Natural killer cell treated with Interleukin-12 subunit alpha and Interleukin-12 subunit beta and Interleukin-15 and Interleukin-18, amount 100 ng/mL, for 72 hours (primary cell): ENCODE measurements around the gene RUFY1. TPM values are rescaled to one million over a fixed set of nuclear protein-coding genes. Genes with fewer than 3 reads are reported as not detected.
"Not testable (repeated sequence)": the region's sequence is repeated elsewhere in the genome, so short reads cannot be mapped to it uniquely, and the experiment has no call there.

ENCODE experiments used
- ATAC-seq, 2 donors: fragments of 150-1000 bp; cut with Tn5 transposase in 1 of 2; sonication (Bioruptor Pico), chemical (Tn5 transposase) in 1 of 2; 2 replicates each; pipeline ENCODE4 v1.10.0; 2021
- DNase-seq: peaks from one replicate; pipeline ENCODE4 v3.0.0; 2022; ENCODE audit warnings: low spot score
- H3K27ac Mint-ChIP-seq, 2 donors: 1 replicate in 1 of 2; 2 replicates in 1 of 2; pipeline ENCODE4 v1.8.0; 2022; ENCODE audit warnings: mixed read lengths in 2 of 2, mild to moderate bottlenecking in 1 of 2, moderate library complexity in 1 of 2
- H3K27me3 Mint-ChIP-seq, 2 donors: 1 replicate in 1 of 2; 2 replicates in 1 of 2; pipeline ENCODE4 v1.8.0; 2022; ENCODE audit warnings: mixed read lengths in 2 of 2
- H3K36me3 Mint-ChIP-seq: one replicate; pipeline ENCODE4 v1.8.0; 2022; ENCODE audit warnings: mixed read lengths
- H3K4me1 Mint-ChIP-seq, 2 donors: 1 replicate in 1 of 2; 2 replicates in 1 of 2; pipeline ENCODE4 v1.8.0; 2022; ENCODE audit warnings: low read depth in 2 of 2, mixed read lengths in 2 of 2, mild to moderate bottlenecking in 1 of 2
- H3K4me3 Mint-ChIP-seq: one replicate; pipeline ENCODE4 v1.8.0; 2022; ENCODE audit warnings: mixed read lengths
- H3K9me3 Mint-ChIP-seq: 2 replicates; pipeline ENCODE4 v1.8.0; 2022; ENCODE audit warnings: mixed read lengths
- total RNA-seq, 2 donors: library from RNA; stranded (reverse); gene quantifications; one replicate each; pipeline ENCODE4 v1.2.3, GENCODE V29; 2022

Gene RUFY1, protein sequence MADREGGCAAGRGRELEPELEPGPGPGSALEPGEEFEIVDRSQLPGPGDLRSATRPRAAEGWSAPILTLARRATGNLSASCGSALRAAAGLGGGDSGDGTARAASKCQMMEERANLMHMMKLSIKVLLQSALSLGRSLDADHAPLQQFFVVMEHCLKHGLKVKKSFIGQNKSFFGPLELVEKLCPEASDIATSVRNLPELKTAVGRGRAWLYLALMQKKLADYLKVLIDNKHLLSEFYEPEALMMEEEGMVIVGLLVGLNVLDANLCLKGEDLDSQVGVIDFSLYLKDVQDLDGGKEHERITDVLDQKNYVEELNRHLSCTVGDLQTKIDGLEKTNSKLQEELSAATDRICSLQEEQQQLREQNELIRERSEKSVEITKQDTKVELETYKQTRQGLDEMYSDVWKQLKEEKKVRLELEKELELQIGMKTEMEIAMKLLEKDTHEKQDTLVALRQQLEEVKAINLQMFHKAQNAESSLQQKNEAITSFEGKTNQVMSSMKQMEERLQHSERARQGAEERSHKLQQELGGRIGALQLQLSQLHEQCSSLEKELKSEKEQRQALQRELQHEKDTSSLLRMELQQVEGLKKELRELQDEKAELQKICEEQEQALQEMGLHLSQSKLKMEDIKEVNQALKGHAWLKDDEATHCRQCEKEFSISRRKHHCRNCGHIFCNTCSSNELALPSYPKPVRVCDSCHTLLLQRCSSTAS
- total RNA-seq = 10 to 100 TPM; 29.2 to 41.0 TPM

DNA sequence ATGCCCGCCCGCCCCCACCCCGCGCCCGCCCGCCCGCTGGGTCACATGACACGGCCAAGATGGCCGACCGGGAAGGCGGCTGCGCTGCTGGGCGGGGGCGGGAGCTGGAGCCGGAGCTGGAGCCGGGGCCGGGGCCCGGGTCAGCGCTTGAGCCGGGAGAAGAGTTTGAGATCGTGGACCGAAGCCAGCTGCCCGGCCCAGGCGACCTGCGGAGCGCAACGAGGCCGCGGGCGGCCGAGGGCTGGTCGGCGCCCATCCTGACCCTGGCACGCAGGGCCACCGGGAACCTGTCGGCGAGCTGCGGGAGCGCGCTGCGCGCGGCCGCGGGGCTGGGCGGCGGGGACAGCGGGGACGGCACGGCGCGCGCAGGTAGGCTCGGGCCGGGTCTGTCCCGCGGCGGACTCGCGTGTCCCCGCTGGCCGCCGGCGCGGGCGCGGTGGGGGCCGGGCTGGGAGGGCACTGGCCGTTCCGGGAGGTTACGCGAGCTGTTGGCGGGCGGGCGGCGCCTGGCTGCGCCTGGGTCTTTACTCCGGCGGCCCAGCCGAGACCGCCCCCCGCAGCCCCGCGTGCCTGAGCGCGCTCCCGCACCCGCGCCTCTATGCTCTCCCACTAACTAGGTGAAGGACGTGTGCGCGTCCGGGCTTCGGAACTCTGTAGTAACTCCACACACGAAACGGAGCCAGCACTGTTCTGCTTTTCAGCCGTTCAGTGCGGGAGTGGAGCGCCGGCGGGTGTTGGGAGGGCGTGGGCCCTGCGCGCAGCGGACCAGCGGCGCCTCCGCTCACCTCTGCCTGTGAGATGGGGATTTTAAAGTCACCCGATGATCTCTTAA lies at the start of gene RUFY1:
Gene RUFY1 (plus strand): TSS at position 44 of the 832 bp plus-strand sequence. CDS start 16 bp downstream, at position 60.
- H3K27me3 Mint-ChIP-seq = no peaks in the 10 kb centered on the region
- peaks cover 5% of the 10 kb centered on the region for H3K36me3 Mint-ChIP-seq
- no peaks in the 10 kb centered on the region for H3K9me3 Mint-ChIP-seq
- DNase-seq (peak; percentile 91), ATAC-seq (peak; percentile 92 to 94)
- peak within 1 kb of the TSS; percentile 99 for H3K4me3 Mint-ChIP-seq
- H3K27ac Mint-ChIP-seq = peak within 1 kb of the TSS; percentile 90 to 94
- H3K4me1 Mint-ChIP-seq = peaks cover 11 to 22% of the 10 kb centered on the region in 2 donors

DNA sequence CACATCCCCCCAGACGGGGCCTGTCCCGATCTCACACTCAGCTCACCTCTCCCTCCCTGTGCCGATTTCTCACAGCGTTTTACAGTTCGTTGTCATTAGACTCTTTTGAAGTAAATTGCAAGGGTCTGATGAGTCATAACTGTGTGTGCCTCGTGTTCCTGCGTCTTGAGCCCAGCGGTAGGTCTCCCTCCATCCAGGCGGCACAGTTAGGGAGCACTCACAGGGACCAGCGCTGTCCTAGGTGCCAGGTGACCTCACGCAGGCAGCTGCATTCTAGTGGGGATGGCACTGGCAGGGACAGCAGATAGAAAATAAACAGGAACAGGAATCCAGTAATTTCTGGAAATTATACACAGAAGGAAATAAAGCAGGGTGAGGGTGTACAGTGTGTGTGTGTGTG lies 48.4 kb upstream of the RUFY1 start:
- not testable (repeated sequence) for H3K36me3 Mint-ChIP-seq, DNase-seq, H3K4me1 Mint-ChIP-seq, H3K4me3 Mint-ChIP-seq, H3K27me3 Mint-ChIP-seq, H3K27ac Mint-ChIP-seq, H3K9me3 Mint-ChIP-seq
- ATAC-seq = peak in 1 of 2 donors; percentile 16

DNA sequence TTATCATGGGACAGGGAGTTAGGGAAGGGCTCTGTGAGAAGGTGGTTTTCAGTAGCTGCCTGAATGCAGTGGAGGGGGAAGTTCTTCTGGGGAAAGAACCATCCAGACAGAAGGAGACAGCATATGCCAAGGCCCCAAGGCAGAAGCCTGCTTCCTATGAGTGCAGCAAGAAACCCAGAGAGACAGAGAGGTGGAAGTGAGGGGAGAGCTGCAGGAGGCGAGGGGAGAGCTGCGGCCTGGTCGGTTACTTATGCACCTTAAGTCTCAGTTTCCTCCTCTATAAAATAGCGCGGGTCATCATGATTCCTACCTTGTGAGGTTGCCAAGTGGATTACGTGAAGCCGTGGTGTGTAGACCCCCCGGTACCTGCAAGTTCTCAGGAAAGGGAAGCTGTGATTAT lies 47.9 kb upstream of the RUFY1 start:
- H3K27me3 Mint-ChIP-seq, H3K36me3 Mint-ChIP-seq, DNase-seq, H3K9me3 Mint-ChIP-seq, H3K4me3 Mint-ChIP-seq, H3K4me1 Mint-ChIP-seq, H3K27ac Mint-ChIP-seq: not testable (repeated sequence)
- ATAC-seq = peak; percentile 24 to 56

DNA sequence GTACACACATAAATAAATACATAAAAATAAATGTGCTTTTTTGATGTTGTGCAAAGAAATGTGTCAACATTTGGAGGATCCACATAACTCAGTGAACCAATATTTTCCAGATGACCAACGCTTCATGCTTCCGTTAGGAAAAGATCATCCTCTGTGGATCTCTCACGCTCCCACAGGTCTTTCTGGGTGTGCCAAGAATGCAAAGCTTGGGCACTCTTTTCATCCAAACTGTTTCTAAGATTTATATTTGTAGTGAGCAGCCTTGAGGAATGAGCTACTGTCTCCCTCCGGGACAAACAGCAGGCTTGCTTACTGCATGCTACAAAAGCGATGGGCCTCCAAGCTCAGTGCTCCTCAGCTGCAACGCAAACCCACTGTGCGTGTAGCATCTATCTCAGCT lies 46.2 kb upstream of the RUFY1 start:
- no peaks in the 10 kb centered on the region for H3K4me1 Mint-ChIP-seq
- H3K4me3 Mint-ChIP-seq = no peak overlapping the region
- no peaks in the 10 kb centered on the region for H3K9me3 Mint-ChIP-seq
- DNase-seq (no peak), ATAC-seq (no peak)
- H3K27me3 Mint-ChIP-seq = no peaks in the 10 kb centered on the region
- no peaks in the 10 kb centered on the region for H3K36me3 Mint-ChIP-seq
- no peak overlapping the region for H3K27ac Mint-ChIP-seq

DNA sequence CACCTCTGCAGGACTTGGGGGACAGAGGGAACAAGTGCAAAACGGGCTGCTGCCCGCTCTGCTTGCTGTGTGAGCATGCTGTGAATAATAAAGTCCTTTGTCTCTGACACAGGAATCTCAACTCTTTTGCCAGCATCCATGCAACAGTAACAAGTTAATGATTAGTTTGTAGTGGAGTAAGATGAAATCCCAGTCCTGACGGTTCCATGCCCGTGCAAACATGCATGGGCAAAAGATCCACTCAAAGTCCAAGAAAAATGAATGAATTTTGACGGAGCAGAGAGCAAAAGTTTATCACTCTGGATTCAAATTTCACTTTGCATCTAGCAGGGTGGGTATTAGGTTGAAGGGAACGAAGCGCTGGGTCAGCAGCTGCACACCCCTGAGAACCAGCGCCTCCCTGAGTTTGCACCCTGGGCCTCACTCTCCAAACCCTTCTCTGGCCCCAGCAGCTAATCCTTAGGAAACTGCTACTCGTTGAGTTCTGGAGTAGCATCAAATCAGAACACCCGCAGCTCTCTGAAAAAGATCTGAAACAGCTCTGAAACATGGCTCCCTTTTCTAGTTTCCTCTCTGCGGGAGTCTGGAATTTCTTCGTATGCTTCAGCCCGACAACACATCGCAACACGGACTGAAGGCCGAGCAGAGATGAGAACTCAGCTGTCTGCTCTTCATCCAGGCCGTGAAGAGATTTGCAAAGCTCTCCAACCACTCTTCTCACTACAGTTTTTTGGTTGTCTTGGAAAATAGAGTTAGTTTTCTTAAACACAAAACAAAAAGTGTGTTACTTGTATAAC lies 45.6 kb upstream of the RUFY1 start:
- Mint-ChIP-seq H3K36me3 (no peaks in the 10 kb centered on the region), H3K9me3 (no peaks in the 10 kb centered on the region)
- ATAC-seq = no peak

DNA sequence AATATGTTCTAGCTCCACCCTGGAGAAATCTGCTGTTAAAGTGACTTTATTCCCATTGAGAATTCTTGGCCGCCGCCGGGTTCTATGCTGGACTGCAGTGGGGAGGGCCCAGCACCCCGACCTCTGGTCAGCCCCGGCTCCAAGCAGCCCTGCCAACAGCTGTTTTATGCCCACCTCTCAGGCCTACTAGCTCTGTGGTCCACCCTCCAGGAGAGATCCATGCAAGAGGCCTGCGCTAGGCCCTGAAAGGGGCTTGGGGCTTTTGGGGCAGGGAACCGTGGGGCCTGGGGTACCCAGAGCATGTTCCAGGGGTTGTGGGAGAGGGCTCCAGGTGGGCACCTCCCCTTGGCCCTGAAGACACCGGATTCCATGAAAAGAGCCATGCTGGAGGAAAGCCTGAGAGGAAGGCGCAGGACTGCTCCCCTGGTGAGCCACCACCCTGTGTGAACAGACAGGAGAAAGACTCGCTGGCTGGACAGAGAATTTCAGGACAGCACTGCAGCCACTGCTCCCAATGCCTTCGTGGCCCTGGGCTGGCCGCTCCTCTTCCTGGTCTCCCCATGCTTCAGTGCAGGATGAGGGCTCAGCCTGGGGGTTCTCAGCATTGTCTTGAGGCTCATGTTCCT lies 44.6 kb upstream of the RUFY1 start:
- no peaks in the 10 kb centered on the region for H3K36me3 Mint-ChIP-seq
- H3K9me3 Mint-ChIP-seq = no peaks in the 10 kb centered on the region
- H3K27me3 Mint-ChIP-seq = peaks cover 2 to 8% of the 10 kb centered on the region in 2 donors
- no peak overlapping the region for H3K4me3 Mint-ChIP-seq
- ATAC-seq = peak; percentile 27 to 43
- no peak overlapping the region for H3K27ac Mint-ChIP-seq
- no peak for DNase-seq
- no peaks in the 10 kb centered on the region for H3K4me1 Mint-ChIP-seq

More for the DNA sequence above, 45.6 kb upstream of the RUFY1 start:
- H3K4me1 Mint-ChIP-seq = no peaks in the 10 kb centered on the region
- H3K27ac Mint-ChIP-seq = no peak overlapping the region
- H3K27me3 Mint-ChIP-seq = peaks cover 0 to 3% of the 10 kb centered on the region in 2 donors
- DNase-seq = no peak
- H3K4me3 Mint-ChIP-seq = no peak overlapping the region

DNA sequence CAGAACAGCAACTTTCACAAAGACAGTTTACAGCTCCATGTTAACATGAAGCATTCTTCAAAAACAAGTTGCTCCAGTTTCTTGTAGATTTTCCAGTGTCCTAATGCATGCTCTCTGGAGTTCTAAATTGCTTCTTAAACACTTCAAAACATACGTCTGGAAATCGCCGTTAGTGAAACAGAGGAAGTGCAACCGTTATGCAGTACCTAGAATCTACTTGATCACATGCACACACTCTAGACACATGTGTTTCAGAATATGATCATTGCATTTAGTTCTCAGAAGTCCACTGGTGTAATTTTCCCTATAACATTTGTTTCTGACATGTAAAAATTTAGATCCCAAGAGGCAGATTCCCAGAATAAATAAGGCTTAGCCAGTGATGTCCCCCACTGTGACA lies 41.1 kb upstream of the RUFY1 start:
- Mint-ChIP-seq H3K9me3 (no peaks in the 10 kb centered on the region), H3K36me3 (no peaks in the 10 kb centered on the region), H3K27me3 (peaks cover 6 to 8% of the 10 kb centered on the region in 2 donors), H3K4me1 (no peaks in the 10 kb centered on the region), H3K27ac (no peak overlapping the region), H3K4me3 (no peak overlapping the region)
- ATAC-seq (no peak), DNase-seq (no peak)

DNA sequence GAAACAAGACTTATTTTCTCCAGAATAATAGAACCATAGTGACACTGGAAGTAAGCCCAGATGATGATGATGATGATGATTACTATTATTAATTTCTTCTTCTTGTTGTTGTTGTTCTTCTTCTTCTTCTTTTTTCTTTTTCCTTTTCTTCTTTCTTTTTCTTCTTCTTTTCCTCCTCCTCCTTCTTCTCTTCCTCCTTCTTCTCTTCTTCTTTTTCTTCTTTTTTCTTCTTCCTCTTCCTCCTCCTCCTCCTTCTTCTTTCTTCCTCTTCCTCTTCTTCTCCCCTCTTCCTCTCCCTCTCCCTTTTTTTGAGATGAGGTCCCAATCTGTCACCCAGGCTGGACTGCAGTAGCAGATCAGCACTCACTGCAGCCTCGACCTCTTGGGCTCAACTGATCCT lies 40.5 kb upstream of the RUFY1 start:
- Mint-ChIP-seq H3K9me3 (no peaks in the 10 kb centered on the region), H3K27ac (no peak overlapping the region), H3K4me1 (no peaks in the 10 kb centered on the region), H3K36me3 (no peaks in the 10 kb centered on the region), H3K27me3 (peaks cover 6 to 8% of the 10 kb centered on the region in 2 donors), H3K4me3 (no peak overlapping the region)
- ATAC-seq = no peak
- no peak for DNase-seq

DNA sequence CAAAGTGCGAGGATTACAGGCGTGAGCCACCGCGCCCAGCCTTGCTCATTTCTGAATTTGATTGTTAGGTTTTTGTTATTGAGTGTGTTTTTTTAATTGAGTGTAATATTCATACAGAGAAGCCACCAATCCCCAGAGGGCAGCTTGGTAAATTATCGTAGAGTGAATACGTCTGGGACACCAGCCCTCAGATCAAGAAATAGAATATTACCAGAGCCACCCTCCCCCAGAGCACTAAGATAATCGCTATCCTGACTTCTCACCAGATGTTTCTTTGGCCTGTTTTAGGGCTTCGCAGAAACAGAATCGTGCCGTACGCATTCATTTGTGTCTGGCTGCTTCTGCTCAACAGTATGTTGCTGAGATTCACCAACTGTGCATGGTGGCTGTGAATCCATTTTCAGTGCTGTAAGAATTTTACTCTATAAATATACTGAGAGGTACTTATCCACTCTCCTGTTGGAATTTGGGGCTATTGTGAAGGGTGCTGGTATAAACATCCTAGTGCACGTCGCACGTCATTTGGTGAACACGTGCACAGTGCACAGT lies 37.8 kb upstream of the RUFY1 start:
- H3K27me3 Mint-ChIP-seq = peaks cover 8 to 11% of the 10 kb centered on the region in 2 donors
- no peak overlapping the region for H3K4me3 Mint-ChIP-seq
- no peaks in the 10 kb centered on the region for H3K4me1 Mint-ChIP-seq
- ATAC-seq = no peak
- H3K27ac Mint-ChIP-seq = no peak overlapping the region
- no peaks in the 10 kb centered on the region for H3K36me3 Mint-ChIP-seq
- no peak for DNase-seq
- H3K9me3 Mint-ChIP-seq = no peaks in the 10 kb centered on the region

DNA sequence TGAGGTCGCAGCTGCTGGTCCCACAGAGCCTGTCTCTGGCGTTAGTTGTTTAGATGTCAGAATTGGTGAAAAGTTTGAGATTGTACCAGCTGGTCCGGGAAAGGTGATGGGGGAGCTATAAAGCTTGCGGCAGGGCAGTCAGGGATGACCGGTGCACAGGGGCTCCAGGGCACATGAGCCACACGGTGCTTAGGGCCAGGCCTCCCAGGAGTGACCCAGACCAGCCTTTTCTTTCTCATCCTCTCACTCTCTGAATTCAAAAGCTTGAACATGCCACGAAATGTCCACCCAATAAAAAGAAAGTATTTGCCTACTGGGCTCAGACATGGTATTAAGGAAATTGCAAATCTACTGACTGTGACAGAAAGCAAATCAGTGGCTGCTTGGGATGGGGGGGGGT lies 34.9 kb upstream of the RUFY1 start:
- not testable (repeated sequence) for ATAC-seq, DNase-seq, H3K4me1 Mint-ChIP-seq, H3K4me3 Mint-ChIP-seq, H3K36me3 Mint-ChIP-seq, H3K27ac Mint-ChIP-seq, H3K27me3 Mint-ChIP-seq, H3K9me3 Mint-ChIP-seq

DNA sequence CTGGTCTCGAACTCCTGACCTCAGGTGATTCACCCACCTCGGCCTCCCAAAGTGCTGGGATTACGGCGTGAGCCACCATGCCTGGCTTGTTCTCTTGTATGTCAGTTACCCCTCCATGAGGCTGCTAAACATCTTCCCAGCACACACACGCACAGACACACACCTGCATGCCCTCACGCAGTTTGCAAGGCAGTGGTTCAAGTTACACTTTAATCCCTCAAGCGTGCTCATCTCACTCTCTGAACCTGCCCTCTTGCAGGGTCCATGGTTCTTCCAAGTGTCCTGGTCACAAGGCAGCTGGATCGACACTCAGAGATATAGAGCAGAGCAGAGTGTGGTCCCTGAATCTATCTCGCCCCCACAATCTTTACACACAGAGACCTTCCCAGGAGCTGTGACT lies 34.1 kb upstream of the RUFY1 start:
- Mint-ChIP-seq H3K27me3 (peaks cover 8% of the 10 kb centered on the region in 2 donors), H3K27ac (no peak overlapping the region), H3K4me3 (no peak overlapping the region), H3K9me3 (no peaks in the 10 kb centered on the region), H3K4me1 (no peaks in the 10 kb centered on the region), H3K36me3 (no peaks in the 10 kb centered on the region)
- ATAC-seq (no peak), DNase-seq (no peak)

DNA sequence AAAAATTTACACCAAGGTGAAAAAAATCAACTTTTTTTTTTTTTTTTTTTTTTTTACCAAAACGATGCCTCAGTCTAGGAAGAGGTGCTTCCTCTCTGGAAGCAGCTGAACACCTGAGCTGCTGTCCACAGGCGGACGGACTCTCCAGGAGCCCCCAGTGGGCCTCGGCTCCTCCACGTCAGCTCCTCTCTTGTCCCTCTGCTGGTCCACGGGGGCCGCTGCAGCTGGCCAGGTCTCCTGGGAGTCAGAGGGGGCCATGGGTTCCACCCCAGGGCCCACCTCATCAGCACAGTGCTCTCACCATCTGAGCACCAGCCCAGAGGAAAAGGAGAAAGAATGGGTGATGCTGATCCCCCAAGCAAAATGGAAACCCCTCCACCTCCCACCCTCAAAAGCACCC lies 32.6 kb upstream of the RUFY1 start:
- not testable (repeated sequence) for ATAC-seq, DNase-seq, H3K4me1 Mint-ChIP-seq, H3K36me3 Mint-ChIP-seq, H3K9me3 Mint-ChIP-seq, H3K27ac Mint-ChIP-seq, H3K4me3 Mint-ChIP-seq, H3K27me3 Mint-ChIP-seq

DNA sequence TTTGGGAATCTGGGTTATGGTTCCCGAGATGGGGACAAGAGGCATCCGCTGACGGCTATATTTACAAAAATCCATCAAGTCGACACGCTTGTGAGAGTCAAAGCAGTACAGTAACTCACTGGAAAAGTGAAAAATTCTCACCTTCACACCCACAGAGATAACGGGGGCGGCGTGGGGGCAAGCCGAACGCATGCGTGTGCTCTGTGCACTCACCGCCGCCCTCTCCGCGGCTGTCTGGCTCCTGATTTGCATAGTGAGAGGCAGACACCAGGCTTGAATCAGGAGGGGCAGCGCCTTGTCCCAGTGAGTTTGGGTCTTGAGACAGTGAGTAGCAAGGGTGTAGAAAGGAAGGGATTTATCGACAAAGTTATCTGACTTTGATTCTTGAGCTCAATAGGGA lies 32.0 kb upstream of the RUFY1 start:
- H3K9me3 Mint-ChIP-seq, H3K36me3 Mint-ChIP-seq, DNase-seq, H3K4me3 Mint-ChIP-seq, H3K27ac Mint-ChIP-seq, H3K4me1 Mint-ChIP-seq, H3K27me3 Mint-ChIP-seq, ATAC-seq: not testable (repeated sequence)
